Endothelial cell (in vitro differentiated cells): ENCODE results near the gene SPTBN5. TPM values are rescaled to one million over a fixed set of nuclear protein-coding genes. Genes with fewer than 3 reads are reported as not detected.

Experiments
- DNase-seq: peaks from one replicate; pipeline ENCODE4 v3.0.0; 2021; ENCODE audit warnings: low spot score
- H3K27ac Mint-ChIP-seq: one replicate; pipeline ENCODE4 v1.8.0; 2021; ENCODE audit warnings: mixed read lengths, inconsistent platforms; ENCODE audit not compliant: unreplicated experiment
- H3K27me3 Mint-ChIP-seq: one replicate; pipeline ENCODE4 v1.8.0; 2021; ENCODE audit warnings: mild to moderate bottlenecking, moderate library complexity, mixed read lengths, inconsistent platforms; ENCODE audit not compliant: unreplicated experiment
- H3K36me3 Mint-ChIP-seq: one replicate; pipeline ENCODE4 v1.8.0; 2021; ENCODE audit warnings: mild to moderate bottlenecking, low read depth, mixed read lengths, inconsistent platforms; ENCODE audit not compliant: unreplicated experiment
- H3K4me1 Mint-ChIP-seq: one replicate; pipeline ENCODE4 v1.8.0; 2021; ENCODE audit warnings: mild to moderate bottlenecking, mixed read lengths, inconsistent platforms; ENCODE audit not compliant: unreplicated experiment
- H3K4me3 Mint-ChIP-seq: one replicate; pipeline ENCODE4 v1.8.0; 2021; ENCODE audit warnings: mild to moderate bottlenecking, mixed read lengths, inconsistent platforms; ENCODE audit not compliant: unreplicated experiment
- H3K9me3 Mint-ChIP-seq: one replicate; pipeline ENCODE4 v1.8.0; 2021; ENCODE audit warnings: mixed read lengths, inconsistent platforms; ENCODE audit not compliant: unreplicated experiment
- CTCF ChIP-seq: fragments of 200-600 bp; sonication (generic); IDR thresholded peaks from one replicate; pipeline ENCODE4 v1.5.0; 2021; ENCODE audit warnings: antibody characterized with exemption; ENCODE audit not compliant: unreplicated experiment
- total RNA-seq: library from RNA; stranded (reverse); fragmentation: NEBNext Ultra II Directional; extraction: Animal tissue kit (Norgen Biotek cat#: 25700); gene quantifications from one replicate; pipeline ENCODE4 v1.2.1, GENCODE V29; 2021; ENCODE audit not compliant: unreplicated experiment

SPTBN5 gene
- total RNA-seq, 1 donor from 2014 or later = 9.4 TPM

GRCh38 chr15:41847206-41847605 is 46.6 kb downstream of the SPTBN5 start:
- Mint-ChIP-seq H3K27ac (no peak overlapping the region), H3K27me3 (peaks cover 3% of the 10 kb centered on the region), H3K4me1 (no peaks in the 10 kb centered on the region), H3K4me3 (no peak overlapping the region), H3K36me3 (peaks cover 16% of the 10 kb centered on the region), H3K9me3 (no peaks in the 10 kb centered on the region)
- DNase-seq = no peak
- no peak for TF ChIP-seq CTCF

GRCh38 chr15:41844814-41845213 is 49.0 kb downstream of the SPTBN5 start:
- Mint-ChIP-seq H3K4me3 (no peak overlapping the region), H3K27me3 (peaks cover 3% of the 10 kb centered on the region), H3K4me1 (no peaks in the 10 kb centered on the region), H3K36me3 (peaks cover 16% of the 10 kb centered on the region), H3K27ac (no peak overlapping the region), H3K9me3 (no peaks in the 10 kb centered on the region)
- no peak for DNase-seq
- TF ChIP-seq CTCF = no peak

- H3K9me3 Mint-ChIP-seq = no peaks in the 10 kb centered on the region
- H3K36me3 Mint-ChIP-seq = peaks cover 15% of the 10 kb centered on the region
- no peak for DNase-seq
- no peaks in the 10 kb centered on the region for H3K4me1 Mint-ChIP-seq
- no peak overlapping the region for H3K4me3 Mint-ChIP-seq
- H3K27me3 Mint-ChIP-seq = peaks cover 2% of the 10 kb centered on the region
- H3K27ac Mint-ChIP-seq = no peak overlapping the region
- TF ChIP-seq CTCF = no peak
Measured at GRCh38 chr15:41843571-41843970, 50.3 kb downstream of the SPTBN5 start.

GRCh38 chr15:41842229-41842628 is 51.6 kb downstream of the SPTBN5 start:
- Mint-ChIP-seq H3K4me3 (no peak overlapping the region), H3K27ac (no peak overlapping the region), H3K36me3 (peaks cover 8% of the 10 kb centered on the region), H3K4me1 (no peaks in the 10 kb centered on the region), H3K27me3 (peaks cover 1% of the 10 kb centered on the region), H3K9me3 (no peaks in the 10 kb centered on the region)
- DNase-seq = no peak
- TF ChIP-seq CTCF = no peak

GRCh38 chr15:41841131-41841530 is 52.7 kb downstream of the SPTBN5 start:
- no peak for DNase-seq
- H3K4me1 Mint-ChIP-seq = no peaks in the 10 kb centered on the region
- H3K27ac Mint-ChIP-seq = no peak overlapping the region

More at GRCh38 chr15:41841131-41841530, 52.7 kb downstream of the SPTBN5 start:
- Mint-ChIP-seq H3K36me3 (peaks cover 5% of the 10 kb centered on the region), H3K9me3 (no peaks in the 10 kb centered on the region), H3K27me3 (peaks cover 5% of the 10 kb centered on the region), H3K4me3 (no peak overlapping the region)
- no peak for TF ChIP-seq CTCF
